Tibial nerve (tissue), 4 donors: ENCODE results near the gene PITPNM3. TPM values are rescaled to one million over a fixed set of nuclear protein-coding genes. Genes with fewer than 3 reads are reported as not detected.
A peak's percentile ranks its signal among the peaks of the same experiment; 100 is the strongest.
"Not testable (repeated sequence)": the region's sequence is repeated elsewhere in the genome, so short reads cannot be mapped to it uniquely, and the experiment has no call there.

Experiments used
- DNase-seq, 2 donors: peaks; one replicate each; pipeline ENCODE4 v3.0.0-alpha.2; 2019; ENCODE audit warnings: low spot score in 2 of 2
- H3K27ac ChIP-seq, 4 donors: fragments of 200-600 bp; sonication (generic) in 3 of 4; one replicate each; pipeline ENCODE4 v1.5.1; 2017 to 2019; ENCODE audit warnings: mild to moderate bottlenecking in 1 of 4
- H3K27me3 ChIP-seq, 2 donors: fragments of 200-600 bp; sonication (generic) in 1 of 2; one replicate each; pipeline versions ENCODE4 v1.5.1 to v1.6.0; 2017 to 2019
- H3K36me3 ChIP-seq, 3 donors: fragments of 200-600 bp; sonication (generic); one replicate each; pipeline ENCODE4 v1.5.1; 2018 to 2019
- H3K4me1 ChIP-seq, 4 donors: fragments of 200-600 bp; sonication (generic) in 3 of 4; one replicate each; pipeline ENCODE4 v1.5.1; 2017 to 2019
- H3K4me3 ChIP-seq, 4 donors: fragments of 200-600 bp; sonication (generic) in 3 of 4; one replicate each; pipeline ENCODE4 v1.5.1; 2017 to 2019; ENCODE audit warnings: mild to moderate bottlenecking in 1 of 4, moderate library complexity in 1 of 4
- H3K9me3 ChIP-seq, 4 donors: fragments of 200-600 bp; sonication (generic) in 3 of 4; one replicate each; pipeline ENCODE4 v1.5.1; 2017 to 2019
- EP300 ChIP-seq, 2 donors: sonication (generic); formaldehyde crosslinking; IDR thresholded peaks; one replicate each; pipeline ENCODE4 v1.6.1; 2017; ENCODE audit warnings: antibody characterized with exemption in 2 of 2, mild to moderate bottlenecking in 1 of 2
- POLR2A ChIP-seq, 2 donors: fragments of 450-650 bp; IDR thresholded peaks; one replicate each; pipeline ENCODE4 v1.6.1; 2017; ENCODE audit warnings: antibody characterized with exemption in 2 of 2, mild to moderate bottlenecking in 2 of 2, moderate library complexity in 2 of 2
- WGBS, 2 donors: methylation state at CpG; one replicate each; pipeline ENCODE4 v1.1.5; 2018; 5-methylcytosine and 5-hydroxymethylcytosine counted together
- total RNA-seq, 4 donors: library from RNA; depleted of rRNA; stranded (reverse); fragments of >200 nt; gene quantifications; one replicate each; pipeline ENCODE4 v1.1.0, GENCODE V29; 2016
- TF ChIP-seq, protein P1 (sequence below), 5 experiments: fragments of 200-600 bp in 3 of 5; fragments of 450-650 bp in 2 of 5; sonication (generic) in 3 of 5; IDR thresholded peaks; one replicate each; pipeline ENCODE4 v1.5.1; 2016 to 2019; ENCODE audit warnings: antibody characterized with exemption in 5 of 5, mild to moderate bottlenecking in 3 of 5, moderate library complexity in 2 of 5

The PITPNM3 gene
- total RNA-seq, 4 donors from 2014 or later = 0.90 to 5.2 (median 2.3) TPM

DNA sequence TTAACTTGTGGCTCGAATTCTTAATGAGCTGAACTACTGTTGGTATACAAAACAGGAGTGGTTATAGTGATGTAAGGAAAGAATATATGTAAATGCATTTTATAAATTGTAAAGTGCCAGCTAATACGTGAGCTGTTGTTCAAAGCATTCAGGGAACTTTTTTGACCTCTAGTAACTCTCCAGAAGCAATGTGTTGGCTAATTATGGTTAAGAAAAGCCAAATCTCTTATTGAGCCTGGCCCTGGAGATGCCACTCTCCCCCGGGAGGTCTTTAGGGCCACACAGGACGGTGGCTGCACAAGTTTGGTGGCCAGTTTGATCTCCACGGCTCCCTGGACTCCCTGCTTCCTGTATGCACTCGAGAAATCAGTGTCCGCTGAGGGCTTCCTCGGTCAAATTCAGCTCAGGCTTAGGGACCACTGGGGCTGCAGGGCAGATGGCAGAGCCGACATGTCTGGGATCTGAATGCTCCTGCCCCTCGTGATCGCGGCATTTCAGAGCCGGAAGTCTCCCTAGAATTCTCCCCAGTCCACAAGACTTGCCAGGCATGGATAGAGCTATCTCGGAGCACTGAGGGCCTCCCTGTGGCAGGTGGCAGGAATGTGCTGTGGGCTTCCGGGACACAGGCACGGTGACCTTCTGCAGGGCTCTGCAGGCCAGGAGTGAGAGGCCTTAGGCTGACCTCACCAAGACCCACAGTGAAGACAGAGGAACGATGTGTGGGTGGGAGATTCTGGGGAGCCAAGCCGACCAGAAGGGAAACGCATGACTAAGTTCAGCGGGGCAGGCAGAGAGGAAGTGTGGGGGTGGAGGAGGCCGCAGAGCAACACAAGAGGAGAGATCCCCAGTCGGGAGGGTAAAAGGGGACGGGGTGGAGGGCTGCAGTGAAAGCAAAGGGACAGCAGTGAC, 18.6 kb upstream of the PITPNM3 start:
- TF ChIP-seq POLR2A (IDR thresholded peaks at IDR 0.05) (no peak), EP300 (IDR thresholded peaks at IDR 0.05) (no peak)
- TF ChIP-seq, protein P1, sequence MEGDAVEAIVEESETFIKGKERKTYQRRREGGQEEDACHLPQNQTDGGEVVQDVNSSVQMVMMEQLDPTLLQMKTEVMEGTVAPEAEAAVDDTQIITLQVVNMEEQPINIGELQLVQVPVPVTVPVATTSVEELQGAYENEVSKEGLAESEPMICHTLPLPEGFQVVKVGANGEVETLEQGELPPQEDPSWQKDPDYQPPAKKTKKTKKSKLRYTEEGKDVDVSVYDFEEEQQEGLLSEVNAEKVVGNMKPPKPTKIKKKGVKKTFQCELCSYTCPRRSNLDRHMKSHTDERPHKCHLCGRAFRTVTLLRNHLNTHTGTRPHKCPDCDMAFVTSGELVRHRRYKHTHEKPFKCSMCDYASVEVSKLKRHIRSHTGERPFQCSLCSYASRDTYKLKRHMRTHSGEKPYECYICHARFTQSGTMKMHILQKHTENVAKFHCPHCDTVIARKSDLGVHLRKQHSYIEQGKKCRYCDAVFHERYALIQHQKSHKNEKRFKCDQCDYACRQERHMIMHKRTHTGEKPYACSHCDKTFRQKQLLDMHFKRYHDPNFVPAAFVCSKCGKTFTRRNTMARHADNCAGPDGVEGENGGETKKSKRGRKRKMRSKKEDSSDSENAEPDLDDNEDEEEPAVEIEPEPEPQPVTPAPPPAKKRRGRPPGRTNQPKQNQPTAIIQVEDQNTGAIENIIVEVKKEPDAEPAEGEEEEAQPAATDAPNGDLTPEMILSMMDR (IDR thresholded peaks at IDR 0.05) = no peak
- no peaks in the 10 kb centered on the region for H3K27me3 ChIP-seq
- 20 to 28% methylated on average over 19 to 22 of the region's 23 CpGs for WGBS, 2 donors
- H3K36me3 ChIP-seq = peaks cover 0 to 39% (median 0%) of the 10 kb centered on the region in 3 donors
- H3K4me3 ChIP-seq = no peak overlapping the region
- no peak for DNase-seq
- H3K4me1 ChIP-seq = peaks cover 0 to 16% (median 11%) of the 10 kb centered on the region in 4 donors
- no peaks in the 10 kb centered on the region for H3K9me3 ChIP-seq
- peak overlapping the region in 1 of 4 donors; percentile 4 for H3K27ac ChIP-seq

DNA sequence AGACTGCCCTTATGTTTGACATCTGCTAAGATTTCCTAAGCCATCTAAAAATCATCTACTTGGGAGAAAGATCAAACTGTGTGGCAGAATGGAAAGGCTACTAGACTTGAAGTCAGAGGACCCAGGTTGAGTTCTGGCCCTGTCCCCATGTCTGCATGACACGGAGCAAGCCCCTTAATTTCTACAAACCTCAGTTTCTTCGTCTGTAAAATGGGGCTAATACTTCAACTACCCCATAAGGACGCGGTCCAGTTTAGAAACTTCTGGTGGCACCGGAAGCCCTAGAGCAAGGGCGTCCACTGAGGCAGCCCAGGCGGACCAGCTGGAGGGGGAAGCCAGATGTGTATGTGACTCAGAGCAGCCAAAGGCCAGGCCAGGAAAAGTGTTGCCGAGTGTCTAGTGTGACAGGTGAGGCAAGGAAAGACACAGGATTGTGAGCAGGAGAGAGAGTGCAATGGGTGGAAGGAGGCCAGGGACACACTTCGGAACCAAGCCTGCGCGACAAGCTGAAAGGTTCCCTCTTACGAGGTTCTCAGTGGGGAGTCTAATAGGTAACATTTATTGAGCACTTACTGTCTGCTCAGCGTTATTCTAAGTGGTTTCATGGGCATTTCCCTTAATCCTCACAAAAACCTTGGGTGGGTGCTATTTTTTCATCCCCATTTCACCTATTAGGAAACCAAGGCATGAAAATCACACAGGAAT, 17.8 kb upstream of the PITPNM3 start:
- H3K27ac ChIP-seq = no peak overlapping the region
- DNase-seq = no peak
- no peak for TF ChIP-seq POLR2A (IDR thresholded peaks at IDR 0.05)
- TF ChIP-seq, protein P1 (IDR thresholded peaks at IDR 0.05) = no peak
- no peak for TF ChIP-seq EP300 (IDR thresholded peaks at IDR 0.05)
- WGBS, 2 donors = 93 to 95% methylated on average over 13 of the region's 13 CpGs
- no peaks in the 10 kb centered on the region for H3K9me3 ChIP-seq
- peaks cover 0 to 31% (median 0%) of the 10 kb centered on the region in 3 donors for H3K36me3 ChIP-seq
- H3K27me3 ChIP-seq = no peaks in the 10 kb centered on the region
- no peak overlapping the region for H3K4me3 ChIP-seq
- peaks cover 0 to 16% (median 11%) of the 10 kb centered on the region in 4 donors for H3K4me1 ChIP-seq

DNA sequence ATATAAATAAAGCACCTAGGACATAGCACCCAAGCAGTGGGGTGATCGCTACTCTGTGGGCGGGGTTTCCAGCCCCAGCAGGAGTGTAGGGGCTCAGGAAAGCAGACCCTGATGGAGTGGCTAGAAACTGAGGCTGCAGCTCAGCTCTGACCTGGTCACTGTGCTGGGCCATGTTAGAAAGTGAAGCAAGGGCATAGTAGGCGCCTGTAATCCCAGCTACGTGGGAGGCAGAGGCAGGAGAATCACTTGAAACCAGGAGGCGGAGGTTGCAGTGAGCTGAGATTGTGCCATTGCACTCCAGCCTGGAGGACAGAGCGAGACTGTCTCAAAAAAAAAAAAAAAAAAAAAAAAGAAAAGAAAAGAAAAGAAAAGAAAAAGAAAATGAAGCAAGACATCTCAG, 17.1 kb upstream of the PITPNM3 start:
- not testable (repeated sequence) for H3K27me3 ChIP-seq, DNase-seq, H3K4me3 ChIP-seq, H3K9me3 ChIP-seq, H3K27ac ChIP-seq
- Histone ChIP-seq H3K4me1 (peaks cover 0 to 16% (median 11%) of the 10 kb centered on the region in 4 donors), H3K36me3 (peaks cover 0 to 25% (median 0%) of the 10 kb centered on the region in 3 donors)
- WGBS, 2 donors = 94 to 96% methylated on average over 6 of the region's 6 CpGs

DNA sequence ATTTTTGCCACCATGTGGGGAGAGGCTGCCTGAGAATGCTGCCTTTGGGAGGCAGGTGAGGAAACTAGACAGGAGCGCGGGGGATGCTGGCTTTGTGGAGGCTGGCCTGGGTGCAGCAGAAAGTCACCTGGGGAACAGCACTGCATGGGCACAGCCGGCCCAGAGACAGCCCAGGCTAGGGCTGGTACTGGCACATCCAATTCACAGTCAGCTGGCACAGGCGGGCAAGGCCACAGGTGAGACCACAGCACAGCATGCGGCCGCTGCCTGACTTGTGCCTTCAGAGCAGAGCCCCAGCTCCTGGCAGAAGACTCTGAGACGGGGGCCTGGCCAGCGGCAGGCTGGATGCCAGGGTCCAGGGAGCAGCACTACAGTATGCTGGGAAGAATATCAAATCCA, 16.6 kb upstream of the PITPNM3 start:
- Histone ChIP-seq H3K36me3 (peaks cover 0 to 20% (median 0%) of the 10 kb centered on the region in 3 donors), H3K27ac (no peak overlapping the region), H3K4me1 (peaks cover 0 to 16% (median 11%) of the 10 kb centered on the region in 4 donors), H3K4me3 (no peak overlapping the region), H3K27me3 (no peaks in the 10 kb centered on the region), H3K9me3 (no peaks in the 10 kb centered on the region)
- TF ChIP-seq POLR2A (IDR thresholded peaks at IDR 0.05) (no peak), EP300 (IDR thresholded peaks at IDR 0.05) (no peak)
- TF ChIP-seq, protein P1 (IDR thresholded peaks at IDR 0.05) = no peak
- 93 to 95% methylated on average over 8 of the region's 8 CpGs for WGBS, 2 donors
- no peak for DNase-seq

GRCh38 chr17:6571452-6571781, 15.1 kb upstream of the PITPNM3 start:
- Histone ChIP-seq H3K4me1 (peaks cover 0 to 16% (median 11%) of the 10 kb centered on the region in 4 donors), H3K27ac (no peak overlapping the region), H3K27me3 (no peaks in the 10 kb centered on the region), H3K4me3 (no peak overlapping the region), H3K36me3 (peaks cover 0 to 7% (median 0%) of the 10 kb centered on the region in 3 donors), H3K9me3 (no peaks in the 10 kb centered on the region)
- no peak for DNase-seq
- 47 to 54% methylated on average over 7 of the region's 7 CpGs for WGBS, 2 donors
- TF ChIP-seq EP300 (IDR thresholded peaks at IDR 0.05) (no peak), POLR2A (IDR thresholded peaks at IDR 0.05) (no peak)
- TF ChIP-seq, protein P1 (IDR thresholded peaks at IDR 0.05) = no peak
